NCI-H1417 (cell line): ENCODE data around the gene WWC1.
"Not testable (repeated sequence)": the region's sequence is repeated elsewhere in the genome, so short reads cannot be mapped to it uniquely, and the experiment has no call there.

Experiments
- DNase-seq, 3 experiments: peaks; one replicate each; lab custom pipeline; 2025; lab: John Stamatoyannopoulos, UW

WWC1 gene

DNA sequence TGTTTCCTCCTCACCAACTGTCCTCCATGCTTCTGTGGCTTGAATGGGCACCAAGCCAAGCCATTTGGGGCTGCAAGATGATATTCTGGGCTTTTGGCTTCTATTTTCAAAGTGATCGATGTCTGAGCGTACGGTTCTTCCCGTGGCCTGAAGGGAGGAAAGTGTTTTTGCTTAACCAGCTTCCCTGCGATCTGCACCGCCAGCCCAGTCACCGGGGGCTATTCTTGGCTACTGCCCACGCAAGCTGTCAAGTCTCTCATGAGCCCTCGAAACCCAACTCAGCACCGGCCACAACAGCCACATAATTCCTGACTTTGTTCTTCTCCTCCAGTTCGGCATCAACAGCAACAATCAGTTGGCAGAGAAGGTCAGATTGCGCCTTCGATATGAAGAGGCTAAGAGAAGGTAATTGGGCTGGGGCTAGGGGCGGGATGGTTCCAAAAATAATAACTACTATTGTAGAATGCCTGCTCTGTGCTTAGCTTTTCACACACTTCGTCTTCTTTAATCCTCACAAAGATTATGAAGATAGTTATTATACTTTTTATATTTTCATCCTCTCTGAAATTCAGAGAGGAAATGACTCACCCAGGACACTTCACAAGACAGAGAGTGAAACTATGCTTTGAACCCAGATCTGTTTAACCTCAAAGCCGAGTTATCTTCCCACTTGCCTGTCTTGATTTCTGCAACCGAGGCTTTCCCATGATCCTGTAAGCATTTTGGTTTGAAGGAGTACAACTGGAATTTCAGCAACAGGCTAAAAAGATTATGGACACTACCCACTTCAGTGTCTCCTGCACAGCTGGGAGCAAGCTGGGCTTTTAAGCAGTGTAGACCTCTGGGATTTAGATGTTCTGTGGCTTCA, 118.4 kb downstream of the WWC1 start:
- no peak for DNase-seq

DNA sequence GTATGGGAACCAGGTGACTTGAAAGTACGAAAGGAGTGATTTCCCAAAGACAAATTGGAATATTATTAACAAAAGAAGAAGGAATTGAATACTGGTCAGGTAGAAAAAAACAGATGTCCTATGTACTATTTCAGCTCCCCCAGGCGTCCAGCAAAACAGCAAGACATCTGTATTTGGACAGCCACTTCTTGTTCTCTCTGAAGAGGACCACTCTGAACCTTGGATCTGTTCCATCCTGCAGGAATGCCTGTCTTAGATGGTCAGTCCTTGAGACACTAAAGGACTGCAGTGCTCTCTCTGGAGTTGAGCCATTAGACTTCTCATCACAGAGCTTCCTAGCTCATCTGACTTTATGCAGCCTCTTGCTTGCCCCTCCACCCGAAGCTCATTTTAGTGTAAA, 120.4 kb downstream of the WWC1 start:
- no peak for DNase-seq

DNA sequence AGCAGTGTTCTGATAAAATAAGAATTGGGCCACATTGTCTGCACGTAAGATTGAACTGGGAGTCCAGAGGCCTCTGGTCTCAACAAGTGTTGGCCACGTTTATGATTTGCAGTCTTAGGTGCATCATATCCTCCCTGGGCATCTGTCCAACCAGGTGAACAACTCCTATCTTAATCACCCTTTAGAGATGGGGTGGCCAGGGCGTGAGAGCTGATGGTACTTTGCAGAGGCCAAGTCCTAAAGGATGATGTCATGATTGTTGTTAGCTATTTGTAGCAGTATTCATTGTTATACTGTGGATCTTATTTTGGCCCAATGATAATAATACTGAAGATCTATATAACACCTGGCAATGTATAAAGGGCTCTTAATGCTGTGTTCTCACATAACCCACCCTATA, 121.6 kb downstream of the WWC1 start:
- DNase-seq, result no peak

DNA sequence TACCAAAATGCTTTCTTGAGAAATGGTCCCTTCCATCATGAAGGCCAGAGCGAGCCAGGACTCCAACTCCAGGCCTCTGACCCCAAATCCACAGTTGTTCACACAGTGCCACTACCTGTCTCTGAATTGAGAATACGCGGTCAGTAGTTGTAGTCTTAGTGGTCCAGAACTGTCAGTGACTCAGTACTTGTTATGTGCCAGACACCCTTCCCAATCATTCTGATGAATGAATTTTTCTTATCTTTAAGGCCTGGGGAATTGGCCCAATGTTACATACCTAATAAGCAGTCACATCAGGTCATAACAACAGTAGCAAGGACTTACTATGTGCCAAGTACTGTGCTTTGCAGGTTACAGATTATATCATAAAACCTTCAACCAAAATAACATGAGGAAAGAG, 122.2 kb downstream of the WWC1 start:
- DNase-seq, result no peak

DNA sequence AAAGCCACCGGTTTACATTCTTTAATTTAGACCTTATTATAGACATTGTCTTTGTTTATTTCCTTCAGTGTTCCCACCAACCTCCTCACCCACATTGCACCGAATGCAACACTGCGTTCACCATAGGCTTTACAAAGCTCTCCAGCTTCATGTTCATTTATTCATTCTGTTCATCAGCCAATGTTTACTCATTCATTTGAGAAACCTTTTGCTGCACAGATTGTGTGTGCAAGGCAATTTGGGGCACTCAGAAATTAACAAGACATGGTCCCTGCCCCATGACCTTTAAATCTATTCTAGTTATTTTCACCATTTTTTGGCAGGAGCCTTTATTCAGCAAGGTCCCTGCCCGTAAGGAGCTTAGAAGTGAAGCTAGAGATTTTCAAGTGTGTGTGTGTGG, 124.0 kb downstream of the WWC1 start:
- DNase-seq, result no peak

DNA sequence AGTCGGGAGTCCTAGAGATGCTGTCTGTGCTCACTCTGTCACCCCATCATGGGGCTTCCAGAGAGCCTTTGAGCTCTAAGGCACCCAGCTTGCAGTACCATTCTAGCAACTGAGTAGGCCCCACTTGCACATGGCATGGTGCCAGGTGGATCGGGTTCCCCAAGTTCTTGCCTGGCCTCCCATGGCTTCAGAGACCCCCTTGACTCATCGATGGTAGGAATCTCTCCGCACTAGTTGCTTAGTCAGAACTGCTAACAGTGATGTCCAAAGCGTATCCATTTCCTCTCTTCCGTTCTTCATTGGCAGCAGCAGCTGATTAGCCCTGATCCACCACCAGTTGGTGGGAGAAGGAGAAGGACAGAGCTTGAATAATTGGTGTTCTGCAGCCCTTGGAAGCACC, 124.5 kb downstream of the WWC1 start:
- DNase-seq, result no peak

DNA sequence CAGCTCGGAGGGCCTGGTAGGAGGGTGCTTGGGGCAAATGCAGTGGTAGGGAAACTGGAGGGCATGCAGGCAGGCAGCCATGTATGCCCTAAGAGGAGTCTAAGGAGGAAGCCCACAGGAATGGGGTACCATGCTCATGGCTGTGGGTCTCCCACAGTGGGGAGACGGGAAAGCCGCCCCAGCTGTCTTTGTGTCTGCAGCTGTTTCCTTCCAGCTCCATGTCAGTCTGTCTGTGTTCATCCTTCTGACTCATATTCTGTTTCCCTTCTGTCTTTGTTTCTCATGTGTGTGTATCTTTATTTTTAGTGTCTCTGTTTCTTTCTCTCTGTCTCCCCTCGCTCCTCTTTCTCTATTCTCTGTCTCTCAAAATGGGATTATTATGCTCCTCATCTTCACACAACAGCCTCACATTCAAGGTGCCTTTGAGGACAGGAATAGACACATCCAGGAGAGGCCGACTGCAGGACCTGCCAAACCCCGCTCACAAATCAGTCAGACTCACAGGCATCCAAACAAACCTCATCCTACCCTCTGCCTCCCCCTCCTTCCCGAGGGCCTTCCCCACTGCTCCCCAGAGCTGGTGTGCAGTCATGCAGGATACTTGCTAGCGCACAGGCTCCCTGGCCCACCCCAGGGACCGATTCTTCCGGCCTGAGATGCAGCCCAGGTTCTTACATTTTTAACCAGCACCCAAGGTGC, 126.4 kb downstream of the WWC1 start:
- DNase-seq, result no peak

DNA sequence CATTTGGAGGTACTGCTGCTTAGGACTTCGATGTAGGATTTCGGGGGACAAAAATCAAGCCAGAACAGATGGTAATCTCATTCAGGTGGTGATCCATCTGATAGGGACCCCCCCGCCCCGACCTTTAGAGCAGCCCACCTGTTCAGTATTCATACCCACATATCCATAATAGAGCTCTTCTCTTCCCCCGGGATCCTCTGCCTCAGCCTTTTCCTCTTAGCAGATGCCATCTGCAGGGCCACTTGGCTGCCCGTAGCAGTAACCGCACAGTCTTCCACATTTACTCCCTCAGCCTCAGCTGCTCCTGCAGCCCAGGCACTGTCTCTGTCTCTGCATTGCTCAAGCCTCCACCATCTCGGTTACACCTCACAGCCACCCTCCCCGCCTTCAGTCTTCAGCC, 129.0 kb downstream of the WWC1 start:
- no peak for DNase-seq

DNA sequence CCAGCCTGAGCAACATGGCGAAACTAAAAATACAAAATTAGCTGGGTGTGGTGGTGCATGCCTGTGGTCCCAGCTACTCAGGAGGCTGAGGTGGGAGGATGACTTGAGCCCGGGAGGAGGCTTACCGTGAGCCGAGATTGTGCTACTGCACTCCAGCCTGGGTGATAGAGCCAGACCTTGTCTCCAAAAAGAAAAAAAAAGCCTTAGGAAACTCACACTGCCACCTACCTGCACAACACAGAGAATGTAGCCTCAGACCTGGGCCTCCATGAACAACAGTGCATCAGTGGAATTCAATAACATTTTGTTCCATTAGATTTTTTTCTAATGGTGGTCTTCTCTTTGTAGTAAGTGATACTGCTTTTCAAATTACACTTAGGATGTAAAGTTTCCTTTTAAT, 131.0 kb downstream of the WWC1 start:
- DNase-seq, result peak in 1 of 3 experiments; percentile 2

DNA sequence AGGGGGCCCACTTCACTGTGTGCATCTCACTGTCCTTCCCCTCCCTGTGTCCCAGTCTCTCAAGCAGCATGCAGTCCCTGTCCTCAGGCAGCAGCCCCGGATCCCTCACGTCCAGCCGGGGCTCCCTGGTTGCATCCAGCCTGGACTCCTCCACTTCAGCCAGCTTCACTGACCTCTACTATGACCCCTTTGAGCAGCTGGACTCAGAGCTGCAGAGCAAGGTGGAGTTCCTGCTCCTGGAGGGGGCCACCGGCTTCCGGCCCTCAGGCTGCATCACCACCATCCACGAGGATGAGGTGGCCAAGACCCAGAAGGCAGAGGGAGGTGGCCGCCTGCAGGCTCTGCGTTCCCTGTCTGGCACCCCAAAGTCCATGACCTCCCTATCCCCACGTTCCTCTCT, 132.0 kb downstream of the WWC1 start:
- no peak for DNase-seq

DNA sequence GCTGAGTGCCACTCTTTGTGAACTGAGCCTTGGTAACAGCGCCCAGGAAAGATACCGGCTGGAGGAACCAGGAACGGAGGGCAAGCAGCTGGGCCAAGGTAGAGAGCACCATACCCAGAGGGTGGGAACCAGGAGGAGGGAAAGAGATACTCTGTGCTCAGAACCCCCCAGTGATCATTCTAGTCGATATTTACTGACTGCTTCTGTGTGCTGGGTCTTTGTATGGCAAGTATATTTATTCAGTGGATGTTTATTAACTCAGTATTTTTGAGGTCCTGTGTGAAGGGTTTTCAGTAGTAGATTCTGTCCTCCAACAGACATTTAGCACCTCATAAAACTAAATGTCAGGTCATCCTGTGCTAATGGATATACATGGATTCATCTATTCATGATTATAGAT, 132.5 kb downstream of the WWC1 start:
- DNase-seq, result no peak

DNA sequence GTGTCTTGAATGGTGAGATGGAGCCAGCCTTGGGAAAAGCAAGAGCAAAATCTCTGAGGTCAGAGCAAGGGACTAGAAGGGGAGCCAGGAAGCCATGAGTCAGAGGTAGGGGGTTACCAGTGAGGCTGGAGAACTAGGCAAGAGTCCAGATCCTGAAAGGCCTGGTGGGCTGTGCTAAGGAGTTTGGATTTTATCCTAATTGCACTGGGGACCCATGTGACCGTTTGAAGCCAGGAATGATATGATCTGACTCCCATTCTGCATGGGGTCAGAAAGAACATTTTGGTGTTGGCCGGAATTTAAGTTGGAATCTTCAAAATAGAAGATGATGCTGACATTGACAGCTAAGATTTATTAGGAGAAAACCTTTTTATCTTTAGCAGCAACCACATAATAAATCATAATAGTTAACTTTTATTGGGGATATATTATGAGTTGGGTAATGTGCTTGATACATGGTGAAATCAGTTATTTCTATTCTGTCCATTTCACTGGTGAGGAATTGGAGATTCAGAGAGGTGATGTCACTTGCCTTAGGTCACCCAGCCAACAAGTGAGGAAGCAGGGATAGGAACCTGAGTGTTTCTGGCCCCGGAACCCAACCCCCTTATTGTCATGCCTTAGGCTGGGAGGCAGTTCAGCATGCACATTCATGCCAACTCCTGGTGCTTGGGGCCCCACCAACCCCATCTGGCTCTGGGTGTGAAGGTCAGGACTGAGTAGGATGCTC, 133.3 kb downstream of the WWC1 start:
- DNase-seq, result no peak

DNA sequence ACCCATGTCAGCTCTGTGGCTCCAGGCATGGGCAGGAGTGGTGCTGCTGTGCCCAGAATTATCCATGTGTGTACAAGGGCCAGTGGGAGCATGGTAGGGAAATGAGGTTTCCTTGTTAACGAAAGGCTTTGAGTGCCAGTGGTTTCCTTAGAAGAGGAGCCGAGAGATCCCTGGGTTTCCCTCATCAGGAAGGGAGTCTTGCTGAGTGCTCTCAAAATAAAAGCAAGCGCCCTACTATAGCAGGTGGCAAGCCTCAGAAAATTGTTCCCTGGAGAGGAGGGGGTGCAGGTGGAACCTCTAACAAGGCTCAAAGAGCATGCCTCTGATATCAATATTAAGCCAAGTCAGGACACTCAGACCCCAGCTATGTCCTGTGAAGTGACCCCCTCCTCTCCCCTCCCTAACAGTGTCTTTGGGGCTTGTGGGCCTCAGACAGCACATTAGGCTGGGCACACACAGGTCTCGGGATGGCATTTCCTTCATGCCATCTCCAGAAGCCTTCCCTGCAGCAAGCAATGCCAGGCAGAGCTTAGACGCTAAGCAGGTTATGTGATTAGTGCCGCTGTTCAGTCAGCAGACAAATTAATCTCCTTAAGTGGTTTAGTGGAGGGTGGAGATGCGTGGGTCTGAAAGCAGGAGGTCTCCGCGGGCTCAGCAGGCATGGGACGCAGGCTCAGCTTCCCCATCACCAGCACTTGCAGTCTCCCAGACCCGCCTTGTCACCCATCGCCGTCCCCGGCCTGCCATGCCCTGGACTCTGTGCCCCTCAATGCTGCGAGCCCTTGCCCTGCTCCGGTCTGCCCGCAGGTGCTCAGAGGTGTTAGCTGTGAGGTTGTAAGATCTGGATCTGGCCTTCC, 134.8 kb downstream of the WWC1 start:
- DNase-seq, result peak; percentile 6 to 60 (median 47)

DNA sequence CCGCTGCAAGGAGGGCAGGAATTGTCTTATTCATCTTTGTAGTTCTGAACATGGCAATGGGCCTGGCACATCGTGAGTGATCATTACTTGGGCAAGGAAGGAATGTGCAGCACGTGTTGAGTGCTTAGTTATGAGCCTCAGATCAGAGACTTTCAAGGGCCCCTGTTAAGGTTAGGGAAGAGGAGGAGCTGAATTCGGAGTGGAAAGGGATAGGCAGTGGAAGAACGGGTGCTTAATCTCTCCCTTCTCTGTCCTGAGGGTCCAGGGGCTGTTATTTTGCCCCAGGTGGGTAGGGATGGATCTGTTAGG, 135.4 kb downstream of the WWC1 start:
- no peak for DNase-seq

DNA sequence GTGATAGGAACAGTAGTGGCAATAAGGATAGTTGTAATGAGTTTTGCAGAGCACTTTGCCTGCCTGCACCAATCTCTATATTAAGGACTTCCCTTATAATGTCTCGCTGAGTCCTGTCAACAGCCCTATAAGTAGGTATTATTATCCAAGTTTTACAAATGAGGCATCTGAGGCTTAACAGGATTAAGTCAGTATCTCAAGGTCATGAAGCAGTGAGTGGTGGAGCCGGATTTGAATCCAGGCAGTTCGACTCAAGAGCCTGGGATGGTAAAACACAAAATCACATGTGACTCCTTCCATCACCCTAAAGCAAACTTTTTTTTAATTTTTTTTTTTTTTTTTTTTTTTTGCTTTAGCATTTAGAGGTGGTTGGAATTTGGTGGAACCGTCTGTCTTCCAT, 135.8 kb downstream of the WWC1 start:
- DNase-seq, result no peak

DNA sequence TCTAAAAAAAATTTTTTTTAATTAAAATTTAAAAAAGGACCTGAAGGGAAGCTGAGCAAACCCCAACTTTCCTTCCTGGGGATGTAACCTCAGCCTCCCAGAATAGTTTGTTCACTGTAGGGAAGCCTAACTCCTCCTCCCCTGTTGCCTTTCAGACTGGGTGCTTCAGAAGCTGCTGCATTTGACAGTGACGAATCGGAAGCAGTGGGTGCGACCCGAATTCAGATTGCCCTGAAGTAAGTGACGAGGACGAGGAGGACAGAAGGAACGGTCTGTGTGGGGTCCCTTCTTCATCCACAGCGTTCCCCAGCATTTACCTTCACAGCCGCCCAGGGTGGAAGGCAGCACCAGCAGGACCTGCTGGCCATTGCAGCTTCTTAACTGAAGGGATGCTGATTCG, 137.1 kb downstream of the WWC1 start:
- no peak for DNase-seq

DNA sequence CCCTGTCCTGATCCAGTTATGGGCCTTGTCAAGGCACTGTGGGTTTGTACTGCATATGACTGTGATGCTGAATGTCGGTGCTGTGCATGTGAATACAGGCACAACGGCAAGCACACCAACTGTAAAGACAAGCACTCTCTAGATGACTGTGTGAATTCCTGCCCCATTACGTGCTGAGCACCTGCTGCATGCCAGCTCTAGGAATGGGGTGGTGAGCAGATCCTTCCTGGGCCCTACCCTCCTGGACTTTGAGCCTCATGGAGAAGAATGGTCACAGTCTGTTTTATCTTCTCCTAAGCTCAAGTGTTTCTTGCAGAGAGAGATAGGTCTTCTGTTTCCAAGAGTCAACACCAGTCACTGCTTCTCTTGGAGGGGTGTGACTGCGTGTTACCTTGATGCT, 138.9 kb downstream of the WWC1 start:
- DNase-seq, result no peak

DNA sequence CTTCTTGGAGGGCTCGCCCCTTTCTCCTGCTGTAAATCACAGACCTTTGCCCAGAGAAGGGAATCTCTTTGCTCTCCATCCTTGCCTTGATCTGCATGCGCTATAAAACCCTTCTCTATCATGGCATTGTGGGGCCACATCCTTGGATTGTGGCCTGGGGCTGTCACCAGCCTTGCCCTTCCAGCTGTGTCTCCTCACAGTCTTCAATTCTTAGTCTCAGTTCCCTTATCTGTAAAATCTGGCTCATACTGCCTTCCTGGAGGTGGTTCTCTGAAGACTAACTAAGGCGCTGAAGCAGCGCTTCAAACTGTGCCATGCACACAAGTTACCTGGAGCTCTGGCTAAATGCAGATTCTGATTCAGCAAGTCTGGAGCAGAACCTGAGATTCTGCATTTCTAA, 141.5 kb downstream of the WWC1 start:
- DNase-seq, result no peak

DNA sequence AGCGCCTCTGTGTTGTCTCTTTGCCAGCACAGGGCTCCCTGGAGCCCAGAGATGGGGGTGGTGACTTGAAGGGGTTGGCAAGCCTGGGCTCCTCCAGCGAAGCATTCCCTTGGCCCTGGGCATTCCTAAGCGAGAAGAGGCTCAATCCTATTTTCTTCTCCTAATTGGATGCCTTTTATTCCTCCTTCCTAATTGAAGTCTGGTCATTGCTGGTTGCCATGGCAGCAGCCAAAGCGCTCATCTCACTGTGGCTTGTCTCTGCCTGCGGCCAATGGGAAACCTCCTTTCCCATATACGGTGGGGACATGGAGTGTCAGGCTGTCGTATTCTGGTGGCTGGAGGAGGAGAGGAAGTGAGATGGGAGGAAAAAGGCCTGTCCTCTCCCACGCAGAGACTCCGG, 142.6 kb downstream of the WWC1 start:
- peak in 2 of 3 experiments; percentile 6 to 31 for DNase-seq

DNA sequence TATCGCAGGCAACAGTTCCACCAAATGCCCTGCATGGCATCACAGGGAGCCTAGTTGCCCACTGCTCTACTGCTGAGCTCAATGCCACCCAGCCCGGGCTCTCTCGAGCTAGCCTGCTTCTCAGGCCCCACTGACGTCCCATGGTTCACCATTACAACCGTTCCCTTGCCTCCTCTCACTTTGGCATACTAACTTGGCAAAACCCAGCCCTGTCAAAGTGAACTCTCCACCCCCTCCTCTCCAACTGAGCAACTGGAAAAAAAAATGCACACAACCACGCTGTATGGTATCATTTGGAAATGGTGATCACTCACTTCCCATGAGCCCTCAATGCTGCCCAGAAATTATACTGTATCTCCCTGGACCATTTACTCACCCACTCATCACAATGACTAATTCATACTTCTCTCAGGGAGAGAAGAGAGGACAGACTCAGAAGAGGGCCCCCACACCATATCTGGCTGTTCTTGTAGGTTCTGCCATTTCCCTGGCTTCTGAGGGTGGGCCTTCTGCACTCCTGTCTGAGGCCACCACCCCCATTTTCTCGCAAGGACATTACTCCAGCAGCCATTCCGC, 143.4 kb downstream of the WWC1 start:
- no peak for DNase-seq

DNA sequence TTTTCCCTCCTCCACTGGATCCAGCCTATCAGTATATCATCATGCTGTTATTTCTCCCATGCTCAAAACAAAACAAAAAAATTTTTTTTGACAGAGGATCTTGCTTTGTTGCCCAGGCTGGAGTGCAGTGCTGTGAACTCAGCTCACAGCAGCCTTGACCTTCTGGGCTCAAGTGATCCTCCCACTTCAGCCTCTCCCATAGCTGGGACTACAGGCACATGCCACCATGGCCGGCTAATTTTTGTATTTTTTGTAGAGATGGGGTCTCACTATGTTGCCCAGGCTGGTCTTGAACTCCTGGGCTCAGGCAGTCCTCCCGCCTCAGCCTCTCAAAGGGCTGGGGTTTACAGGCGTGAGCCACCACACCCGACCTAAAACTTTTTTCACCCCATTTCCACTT, 143.9 kb downstream of the WWC1 start:
- not testable (repeated sequence) for DNase-seq

DNA sequence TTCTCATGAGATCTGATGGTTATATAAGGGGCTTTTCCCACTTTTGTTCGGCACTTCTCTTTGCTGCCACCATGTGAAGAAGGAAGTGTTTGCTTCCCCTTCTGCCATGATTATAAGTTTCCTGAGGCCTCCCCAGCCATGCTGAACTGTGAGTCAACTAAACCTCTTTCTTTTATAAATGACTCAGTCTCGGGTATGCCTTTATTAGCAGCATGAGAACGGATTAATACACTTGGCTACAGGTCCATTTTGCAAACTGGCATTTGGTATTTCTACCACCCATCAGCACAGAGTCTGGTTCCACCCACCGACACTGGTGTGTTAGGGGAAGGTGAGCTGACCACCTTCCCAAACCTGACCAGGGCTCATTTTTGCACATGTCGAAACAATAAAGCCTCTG, 146.9 kb downstream of the WWC1 start:
- no peak for DNase-seq
